Effector memory CD4-positive, alpha-beta T cell (primary cell): ENCODE measurements around the gene LRRFIP2.
"Not testable (repeated sequence)": the region's sequence is repeated elsewhere in the genome, so short reads cannot be mapped to it uniquely, and the experiment has no call there.

ENCODE experiments used
- DNase-seq, 3 donors: peaks; one replicate each; pipeline ENCODE4 v3.0.0-alpha.2; 2020
- H3K27ac ChIP-seq: 2 replicates; pipeline ENCODE4 v1.7.0; 2013; ENCODE audit warnings: mild to moderate bottlenecking, low read length, moderate library complexity; ENCODE audit not compliant: insufficient read depth, poor library complexity, severe bottlenecking
- H3K27me3 ChIP-seq: replicated peaks from 2 replicates; pipeline ENCODE4 v1.7.0; 2013; ENCODE audit warnings: mild to moderate bottlenecking, low read length; ENCODE audit not compliant: insufficient read depth, control insufficient read depth, poor library complexity, severe bottlenecking
- H3K36me3 ChIP-seq: 2 replicates; pipeline ENCODE4 v1.7.0; 2013; ENCODE audit warnings: mild to moderate bottlenecking, low read length, moderate library complexity; ENCODE audit not compliant: control insufficient read depth, insufficient read depth
- H3K4me1 ChIP-seq: 2 replicates; pipeline ENCODE4 v1.7.0; 2013; ENCODE audit warnings: low read length, mild to moderate bottlenecking; ENCODE audit not compliant: control insufficient read depth, insufficient read depth, poor library complexity, severe bottlenecking
- H3K4me3 ChIP-seq: 2 replicates; pipeline ENCODE4 v1.7.0; 2013; ENCODE audit warnings: low read length, low read depth, mild to moderate bottlenecking; ENCODE audit not compliant: insufficient read depth, poor library complexity, severe bottlenecking
- H3K9me3 ChIP-seq: 2 replicates; pipeline ENCODE4 v1.7.0; 2013; ENCODE audit warnings: mild to moderate bottlenecking, low read length, moderate library complexity; ENCODE audit not compliant: control insufficient read depth

Gene LRRFIP2

GRCh38 chr3:37124435-37124834, 49.9 kb downstream of the LRRFIP2 start:
- Histone ChIP-seq H3K27ac (no peak overlapping the region), H3K36me3 (no peaks in the 10 kb centered on the region), H3K9me3 (no peaks in the 10 kb centered on the region), H3K4me3 (no peak overlapping the region), H3K4me1 (no peaks in the 10 kb centered on the region), H3K27me3 (no peaks in the 10 kb centered on the region)
- DNase-seq = no peak

- no peak for DNase-seq
- Histone ChIP-seq H3K27ac (no peak overlapping the region), H3K4me1 (no peaks in the 10 kb centered on the region)
These were observed 51.1 kb downstream of the LRRFIP2 start for GRCh38 chr3:37123292-37123691.

GRCh38 chr3:37122069-37122468, 52.3 kb downstream of the LRRFIP2 start:
- H3K4me3 ChIP-seq, H3K9me3 ChIP-seq, H3K27ac ChIP-seq, H3K27me3 ChIP-seq, DNase-seq, H3K4me1 ChIP-seq, H3K36me3 ChIP-seq: not testable (repeated sequence)

More at GRCh38 chr3:37123292-37123691, 51.1 kb downstream of the LRRFIP2 start:
- H3K36me3 ChIP-seq = no peaks in the 10 kb centered on the region
- no peak overlapping the region for H3K4me3 ChIP-seq
- H3K27me3 ChIP-seq = no peaks in the 10 kb centered on the region
- no peaks in the 10 kb centered on the region for H3K9me3 ChIP-seq

- Histone ChIP-seq H3K4me3 (no peak overlapping the region), H3K36me3 (no peaks in the 10 kb centered on the region), H3K27ac (no peak overlapping the region), H3K4me1 (no peaks in the 10 kb centered on the region), H3K9me3 (no peaks in the 10 kb centered on the region), H3K27me3 (no peaks in the 10 kb centered on the region)
- DNase-seq = no peak
These were observed 56.2 kb downstream of the LRRFIP2 start for GRCh38 chr3:37118163-37118562.

DNA sequence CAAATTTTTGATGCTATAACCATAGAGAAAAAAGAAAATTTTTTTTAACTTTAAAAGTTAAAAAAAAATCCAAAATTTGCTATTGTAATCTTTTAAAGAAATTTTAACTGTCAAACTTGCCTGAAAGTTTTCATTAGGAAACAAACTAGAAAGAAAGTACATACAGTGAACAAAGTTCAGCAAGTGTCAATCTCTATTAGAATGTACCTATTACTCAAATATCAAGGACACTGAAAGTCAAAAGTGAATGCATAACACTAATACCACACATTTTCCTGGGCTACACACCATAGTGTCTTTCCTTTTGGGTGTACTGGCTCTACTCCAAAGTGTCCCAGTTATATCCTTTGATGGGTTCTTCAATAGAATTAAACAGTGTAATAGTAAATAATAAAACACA, 56.8 kb downstream of the LRRFIP2 start:
- H3K9me3 ChIP-seq = no peaks in the 10 kb centered on the region
- H3K36me3 ChIP-seq = no peaks in the 10 kb centered on the region

DNA sequence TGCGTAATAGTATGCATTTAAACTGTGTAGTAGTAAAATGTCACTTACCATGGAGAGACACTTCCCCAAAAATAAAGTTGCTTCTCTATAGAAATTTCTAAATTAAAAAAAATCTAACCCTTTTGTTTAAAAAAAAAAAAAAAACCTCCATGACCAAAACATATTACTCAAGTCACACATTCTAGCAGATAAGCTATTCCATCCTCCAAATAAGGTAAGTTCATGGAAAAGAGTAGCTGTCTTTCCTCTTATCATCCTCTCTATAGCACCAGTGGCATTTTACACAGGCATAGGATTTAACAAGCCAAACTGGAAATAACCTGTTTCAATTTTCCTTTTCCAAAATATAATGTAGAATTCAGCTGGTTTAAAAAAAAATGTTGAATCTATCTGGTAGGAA, 57.4 kb downstream of the LRRFIP2 start:
- H3K9me3 ChIP-seq = no peaks in the 10 kb centered on the region
- DNase-seq = no peak
- H3K4me3 ChIP-seq = no peak overlapping the region
- H3K27me3 ChIP-seq = no peaks in the 10 kb centered on the region
- H3K27ac ChIP-seq = no peak overlapping the region
- no peaks in the 10 kb centered on the region for H3K36me3 ChIP-seq
- H3K4me1 ChIP-seq = no peaks in the 10 kb centered on the region

More for the DNA sequence above, 56.8 kb downstream of the LRRFIP2 start:
- no peak overlapping the region for H3K4me3 ChIP-seq
- no peak overlapping the region for H3K27ac ChIP-seq
- H3K4me1 ChIP-seq = no peaks in the 10 kb centered on the region
- no peak for DNase-seq
- no peaks in the 10 kb centered on the region for H3K27me3 ChIP-seq

DNA sequence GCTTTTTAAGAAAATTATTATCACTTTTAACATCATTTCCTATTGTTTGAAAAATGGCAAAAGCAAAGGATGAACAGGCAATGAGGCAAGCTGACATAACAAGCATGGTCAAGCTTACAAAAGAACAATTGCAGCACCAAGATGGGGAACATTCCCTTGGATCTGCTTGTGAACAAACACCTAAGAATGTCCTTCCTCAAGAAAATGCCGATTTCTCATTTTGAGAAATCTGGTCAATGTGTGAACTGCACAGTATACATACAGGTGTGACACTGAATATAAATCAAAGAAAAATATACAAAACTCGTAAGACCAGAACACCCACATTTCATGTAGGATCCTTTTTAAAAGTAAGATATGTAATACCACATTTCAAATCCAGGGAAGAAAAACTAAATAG, 58.9 kb downstream of the LRRFIP2 start:
- H3K36me3 ChIP-seq = no peaks in the 10 kb centered on the region
- no peak for DNase-seq
- H3K27me3 ChIP-seq = no peaks in the 10 kb centered on the region
- H3K9me3 ChIP-seq = no peaks in the 10 kb centered on the region
- H3K4me1 ChIP-seq = no peaks in the 10 kb centered on the region
- no peak overlapping the region for H3K27ac ChIP-seq
- H3K4me3 ChIP-seq = no peak overlapping the region

DNA sequence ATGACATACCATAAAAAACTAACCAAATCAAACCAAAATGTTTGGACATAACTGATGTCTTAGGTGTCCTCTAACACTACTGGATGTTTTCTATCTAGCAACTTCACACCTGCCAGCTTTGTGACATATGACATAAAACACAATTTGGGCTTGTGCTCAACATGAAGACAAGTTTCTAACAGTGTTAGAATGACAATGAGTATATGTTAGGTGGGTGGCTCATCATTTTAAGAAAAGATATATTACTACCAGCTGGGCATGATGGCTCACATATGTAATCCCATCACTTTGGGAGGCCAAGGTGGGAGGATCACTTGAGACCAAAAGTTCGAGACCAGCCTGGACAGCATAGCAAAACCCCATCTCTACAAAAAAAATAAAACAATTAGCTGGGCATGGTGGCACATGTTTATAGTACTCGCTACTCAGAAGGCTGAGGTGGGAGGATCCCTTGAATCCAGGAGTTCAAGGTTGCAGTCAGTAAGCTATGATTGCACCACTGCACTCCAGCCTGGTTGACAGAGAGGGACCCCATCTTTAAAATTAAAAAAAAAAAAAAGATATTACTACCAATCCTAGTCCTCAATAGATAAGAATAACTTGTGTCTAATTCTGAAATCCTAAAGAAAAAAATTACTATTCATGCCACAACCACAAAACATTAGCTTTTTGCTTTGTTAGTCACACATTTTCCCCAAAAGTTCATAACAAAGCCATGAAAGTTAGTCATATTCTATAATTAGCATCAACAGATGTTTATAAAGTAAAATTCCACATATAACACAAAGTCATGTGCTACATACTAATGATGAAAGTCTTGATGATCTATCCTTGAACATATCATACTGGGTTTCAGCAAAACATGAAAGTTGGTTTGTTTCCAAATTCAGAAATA, 59.9 kb downstream of the LRRFIP2 start:
- no peaks in the 10 kb centered on the region for H3K36me3 ChIP-seq
- no peaks in the 10 kb centered on the region for H3K27me3 ChIP-seq
- H3K4me3 ChIP-seq = no peak overlapping the region
- no peaks in the 10 kb centered on the region for H3K9me3 ChIP-seq
- H3K27ac ChIP-seq = no peak overlapping the region
- DNase-seq = no peak
- H3K4me1 ChIP-seq = no peaks in the 10 kb centered on the region

GRCh38 chr3:37112987-37113386, 61.4 kb downstream of the LRRFIP2 start:
- H3K9me3 ChIP-seq = no peaks in the 10 kb centered on the region
- no peak overlapping the region for H3K27ac ChIP-seq
- H3K27me3 ChIP-seq = no peaks in the 10 kb centered on the region
- no peaks in the 10 kb centered on the region for H3K36me3 ChIP-seq
- H3K4me1 ChIP-seq = no peaks in the 10 kb centered on the region
- H3K4me3 ChIP-seq = no peak overlapping the region
- DNase-seq = no peak

DNA sequence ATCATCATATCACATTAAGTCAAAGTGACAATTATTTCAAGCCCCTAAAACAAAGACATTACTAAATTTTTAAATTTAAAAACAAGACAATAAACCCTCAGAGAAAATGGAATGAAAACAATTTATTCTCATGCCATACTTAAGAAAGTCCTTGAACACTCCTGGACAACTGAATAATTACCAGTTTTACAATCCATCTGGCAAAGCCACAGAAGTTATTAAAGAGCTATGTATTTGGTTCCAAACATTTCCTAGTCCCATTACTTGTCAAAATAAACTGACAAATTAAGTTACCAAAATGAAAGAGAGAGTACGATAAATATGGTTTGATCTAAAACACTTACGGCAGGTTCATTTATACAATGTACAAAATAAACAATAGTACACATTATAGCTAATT, 63.2 kb downstream of the LRRFIP2 start:
- Histone ChIP-seq H3K27ac (no peak overlapping the region), H3K27me3 (no peaks in the 10 kb centered on the region), H3K36me3 (no peaks in the 10 kb centered on the region), H3K4me3 (no peak overlapping the region), H3K9me3 (no peaks in the 10 kb centered on the region), H3K4me1 (no peaks in the 10 kb centered on the region)
- DNase-seq = no peak
